ENCODE measurements around the gene ZNF24.

- TF ChIP-seq CTCF (IDR thresholded peaks at IDR 0.05; ENCODE audit: borderline replicate concordance, extremely low read depth, low read length, poor library complexity, severe bottlenecking) (no peak), EZH2 (IDR thresholded peaks at IDR 0.05; ENCODE audit: borderline replicate concordance, low read depth, low read length, severe bottlenecking) (no peak)
These were observed 60.1 kb downstream of the ZNF24 start for GRCh38 chr18:35283923-35284794.
